ENCODE results near the gene CUEDC1.
A peak's percentile ranks its signal among the peaks of the same experiment; 100 is the strongest.

The CUEDC1 gene

GRCh38 chr17:57838857-57839570, 116.2 kb downstream of the CUEDC1 start:
- peaks cover 7% of the 10 kb centered on the region for H3K4me1 Mint-ChIP-seq
- no peak overlapping the region for H3K27ac Mint-ChIP-seq
- no peak overlapping the region for H3K4me3 Mint-ChIP-seq
- peaks cover 25% of the 10 kb centered on the region for H3K36me3 Mint-ChIP-seq (ENCODE audit: low read depth)
- TF ChIP-seq, protein P1, sequence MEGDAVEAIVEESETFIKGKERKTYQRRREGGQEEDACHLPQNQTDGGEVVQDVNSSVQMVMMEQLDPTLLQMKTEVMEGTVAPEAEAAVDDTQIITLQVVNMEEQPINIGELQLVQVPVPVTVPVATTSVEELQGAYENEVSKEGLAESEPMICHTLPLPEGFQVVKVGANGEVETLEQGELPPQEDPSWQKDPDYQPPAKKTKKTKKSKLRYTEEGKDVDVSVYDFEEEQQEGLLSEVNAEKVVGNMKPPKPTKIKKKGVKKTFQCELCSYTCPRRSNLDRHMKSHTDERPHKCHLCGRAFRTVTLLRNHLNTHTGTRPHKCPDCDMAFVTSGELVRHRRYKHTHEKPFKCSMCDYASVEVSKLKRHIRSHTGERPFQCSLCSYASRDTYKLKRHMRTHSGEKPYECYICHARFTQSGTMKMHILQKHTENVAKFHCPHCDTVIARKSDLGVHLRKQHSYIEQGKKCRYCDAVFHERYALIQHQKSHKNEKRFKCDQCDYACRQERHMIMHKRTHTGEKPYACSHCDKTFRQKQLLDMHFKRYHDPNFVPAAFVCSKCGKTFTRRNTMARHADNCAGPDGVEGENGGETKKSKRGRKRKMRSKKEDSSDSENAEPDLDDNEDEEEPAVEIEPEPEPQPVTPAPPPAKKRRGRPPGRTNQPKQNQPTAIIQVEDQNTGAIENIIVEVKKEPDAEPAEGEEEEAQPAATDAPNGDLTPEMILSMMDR (IDR thresholded peaks at IDR 0.05) = no peak
- no peaks in the 10 kb centered on the region for H3K9me3 Mint-ChIP-seq
- no peaks in the 10 kb centered on the region for H3K27me3 Mint-ChIP-seq (ENCODE audit: low read depth, poor library complexity)
- DNase-seq = no peak

GRCh38 chr17:57838453-57838852, 116.8 kb downstream of the CUEDC1 start:
- Mint-ChIP-seq H3K36me3 (ENCODE audit: low read depth) (peaks cover 25% of the 10 kb centered on the region), H3K9me3 (no peaks in the 10 kb centered on the region), H3K4me3 (no peak overlapping the region), H3K4me1 (peaks cover 9% of the 10 kb centered on the region), H3K27ac (no peak overlapping the region), H3K27me3 (ENCODE audit: low read depth, poor library complexity) (no peaks in the 10 kb centered on the region)
- no peak for DNase-seq
- TF ChIP-seq, protein P1 (IDR thresholded peaks at IDR 0.05) = no peak

GRCh38 chr17:57835333-57835900, 119.8 kb downstream of the CUEDC1 start:
- Mint-ChIP-seq H3K4me3 (no peak overlapping the region), H3K4me1 (peaks cover 9% of the 10 kb centered on the region), H3K9me3 (no peaks in the 10 kb centered on the region), H3K27me3 (ENCODE audit: low read depth, poor library complexity) (peaks cover 6% of the 10 kb centered on the region), H3K36me3 (ENCODE audit: low read depth) (peaks cover 15% of the 10 kb centered on the region), H3K27ac (peak overlapping the region; percentile 6)
- TF ChIP-seq, protein P1 (IDR thresholded peaks at IDR 0.05) = no peak
- no peak for DNase-seq

DNA sequence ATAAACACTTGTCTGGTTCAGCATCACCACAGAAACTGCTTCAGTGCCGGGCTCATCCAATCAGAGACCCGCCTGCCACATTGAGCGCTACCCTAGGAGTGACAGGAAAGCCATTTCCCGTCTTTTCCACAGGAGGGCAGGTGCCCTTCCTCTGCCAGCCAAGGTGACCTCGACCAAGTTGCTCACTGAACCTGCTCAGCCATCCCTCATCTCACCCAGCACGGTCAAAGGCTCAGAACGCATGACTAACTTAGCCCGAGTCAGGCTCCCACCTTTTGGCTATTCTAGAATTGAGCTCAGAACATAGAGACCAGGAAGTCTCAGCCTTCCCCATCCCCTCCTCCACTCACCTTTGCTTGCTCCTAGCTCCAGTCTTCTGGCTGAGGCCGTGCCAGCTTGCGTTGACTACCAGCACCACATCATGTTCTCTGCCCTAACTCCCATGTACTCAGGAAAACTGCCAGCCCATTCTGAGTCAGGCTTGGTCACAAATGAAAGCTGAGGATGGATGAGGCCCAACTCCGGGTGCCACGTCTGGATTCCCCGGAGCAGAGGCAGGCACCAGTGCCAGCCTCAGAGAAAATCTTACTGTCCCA, 121.0 kb downstream of the CUEDC1 start:
- DNase-seq = peak; percentile 15
- TF ChIP-seq, protein P1 (IDR thresholded peaks at IDR 0.05) = no peak
- peaks cover 9% of the 10 kb centered on the region for H3K36me3 Mint-ChIP-seq (ENCODE audit: low read depth)

DNA sequence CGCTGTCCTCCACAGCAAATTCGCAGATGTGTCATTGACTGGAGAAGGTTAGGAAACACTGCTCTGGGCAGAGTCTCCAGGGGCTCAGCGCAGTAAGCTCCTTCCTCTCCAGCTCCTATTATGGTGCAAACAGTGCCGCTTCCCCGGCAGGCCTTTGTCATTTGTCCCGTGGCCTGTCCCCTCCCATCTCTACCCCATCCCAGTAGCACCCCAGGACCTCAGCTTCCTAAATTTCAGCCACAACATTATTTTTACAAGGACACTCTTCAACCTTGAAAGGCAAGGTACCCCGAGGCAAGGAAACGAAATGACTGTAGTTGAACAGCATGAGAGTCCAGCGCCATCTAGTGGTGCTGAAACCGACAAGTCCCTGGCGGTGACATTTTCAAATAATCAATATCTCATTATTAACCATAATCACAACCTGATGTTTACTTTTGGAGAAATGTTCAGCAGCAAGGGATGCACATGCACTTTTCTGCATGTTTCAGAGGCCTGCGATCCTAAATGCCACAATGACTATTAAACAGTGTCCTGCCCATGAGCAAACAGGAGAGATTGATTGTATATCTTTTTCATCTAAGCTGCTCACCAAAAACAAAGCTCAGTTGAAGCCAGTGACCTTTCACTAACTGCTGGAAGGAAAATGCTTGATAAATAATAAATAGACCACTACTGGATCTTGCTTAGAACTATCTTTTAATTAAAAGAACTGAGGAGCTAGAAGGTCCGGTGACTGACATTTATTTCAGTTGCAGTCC, 121.9 kb downstream of the CUEDC1 start:
- H3K27ac Mint-ChIP-seq = no peak overlapping the region
- DNase-seq = peak; percentile 77
- H3K4me3 Mint-ChIP-seq = no peak overlapping the region
- peaks cover 6% of the 10 kb centered on the region for H3K27me3 Mint-ChIP-seq (ENCODE audit: low read depth, poor library complexity)
- H3K36me3 Mint-ChIP-seq (ENCODE audit: low read depth) = peaks cover 6% of the 10 kb centered on the region
- peaks cover 9% of the 10 kb centered on the region for H3K4me1 Mint-ChIP-seq
- TF ChIP-seq, protein P1 (IDR thresholded peaks at IDR 0.05) = peak; percentile 95
- no peaks in the 10 kb centered on the region for H3K9me3 Mint-ChIP-seq

More for the DNA sequence above, 121.0 kb downstream of the CUEDC1 start:
- no peak overlapping the region for H3K4me3 Mint-ChIP-seq
- H3K27me3 Mint-ChIP-seq (ENCODE audit: low read depth, poor library complexity) = peaks cover 6% of the 10 kb centered on the region
- H3K9me3 Mint-ChIP-seq = no peaks in the 10 kb centered on the region
- H3K27ac Mint-ChIP-seq = no peak overlapping the region
- peaks cover 9% of the 10 kb centered on the region for H3K4me1 Mint-ChIP-seq
